A673 (cell line): Measurements from ENCODE around the gene MCF2L2. TPM values are rescaled to one million over a fixed set of nuclear protein-coding genes. Genes with fewer than 3 reads are reported as not detected.

ENCODE experiments used
- BruUV-seq: library from RNA; stranded (reverse); fragments of 400-500 nt; replicated peaks from 2 replicates; lab custom pipeline; 2021; lab: Mats Ljungman, UMichigan
- CTCF ChIA-PET: fragments of 300-600 bp; sonication (Branson Sonifier 250); formaldehyde crosslinking; loops from one replicate; lab custom pipeline; 2022; ENCODE audit warnings: antibody characterized with exemption; lab: Charles Lee
- POLR2A ChIA-PET: fragments of 300-600 bp; sonication (Branson Sonifier 250); formaldehyde crosslinking; loops from one replicate; lab custom pipeline; 2022; ENCODE audit warnings: antibody characterized with exemption; ENCODE audit not compliant: low non-redundant PET; lab: Charles Lee
- DNase-seq: peaks from one replicate; pipeline ENCODE4 v3.0.0-alpha.2; 2015; ENCODE audit warnings: low spot score
- H3K27ac ChIP-seq: fragments of 200-600 bp; sonication (generic); 2 replicates; pipeline ENCODE4 v1.5.1; 2016; ENCODE audit warnings: mixed run types, low read depth, mild to moderate bottlenecking, mixed read lengths, antibody characterized with exemption, low read length; ENCODE audit not compliant: poor library complexity, severe bottlenecking
- H3K27me3 ChIP-seq: fragments of 200-600 bp; sonication (generic); replicated peaks from 2 replicates; pipeline ENCODE4 v1.6.1; 2017; ENCODE audit warnings: mixed run types, low read depth, mild to moderate bottlenecking, mixed read lengths, antibody characterized with exemption, low read length; ENCODE audit not compliant: insufficient read depth, poor library complexity
- H3K36me3 ChIP-seq: fragments of 200-600 bp; sonication (generic); 2 replicates; pipeline ENCODE4 v1.6.1; 2016; ENCODE audit warnings: mixed run types, mild to moderate bottlenecking, mixed read lengths, antibody characterized with exemption, low read length; ENCODE audit not compliant: insufficient read depth, poor library complexity, severe bottlenecking
- H3K4me1 ChIP-seq: fragments of 200-600 bp; sonication (generic); 2 replicates; pipeline ENCODE4 v1.6.1; 2017; ENCODE audit warnings: mixed run types, mild to moderate bottlenecking, mixed read lengths, antibody characterized with exemption, low read length; ENCODE audit not compliant: insufficient read depth, poor library complexity, severe bottlenecking
- H3K4me3 ChIP-seq: fragments of 200-600 bp; sonication (generic); 2 replicates; pipeline ENCODE4 v1.5.1; 2016; ENCODE audit warnings: low read depth, mixed run types, mild to moderate bottlenecking, mixed read lengths, low read length; ENCODE audit not compliant: poor library complexity, severe bottlenecking
- H3K9me3 ChIP-seq: fragments of 200-600 bp; sonication (generic); 2 replicates; pipeline ENCODE4 v1.6.1; 2016; ENCODE audit warnings: mixed run types, low read depth, mild to moderate bottlenecking, mixed read lengths, antibody characterized with exemption, low read length; ENCODE audit not compliant: poor library complexity, severe bottlenecking
- CTCF ChIP-seq: fragments of 300-800, 200-600 bp; sonication (generic); conservative IDR thresholded peaks from 2 replicates; pipeline ENCODE4 v1.5.1; 2017; ENCODE audit warnings: low read depth, mild to moderate bottlenecking, antibody characterized with exemption, low read length, moderate library complexity, mixed read lengths
- EZH2 ChIP-seq: fragments of 200-600 bp; sonication (generic); IDR thresholded peaks from 2 replicates; pipeline ENCODE4 v1.6.1; 2017; ENCODE audit warnings: borderline replicate concordance, low read depth, mild to moderate bottlenecking, mixed read lengths, antibody characterized with exemption, low read length; ENCODE audit not compliant: poor library complexity, severe bottlenecking
- intact Hi-C: fragments of 100-400 bp; cut with micrococcal nuclease; formaldehyde crosslinking; loops from one replicate; pipeline ENCODE4 v1.10.0; 2022; ENCODE audit not compliant: unreplicated experiment
- total RNA-seq: library from RNA; stranded (reverse); gene quantifications from 2 replicates; pipeline ENCODE4 v1.2.3, GENCODE V29; 2021

Gene MCF2L2
- total RNA-seq, 1 experiment from 2014 or later, result not detected

- Histone ChIP-seq H3K27me3 (no peaks in the 10 kb centered on the region), H3K27ac (no peak overlapping the region), H3K4me3 (no peak overlapping the region), H3K4me1 (peaks cover 12% of the 10 kb centered on the region), H3K36me3 (no peaks in the 10 kb centered on the region), H3K9me3 (no peaks in the 10 kb centered on the region)
- POLR2A ChIA-PET, result no interaction called here
- TF ChIP-seq CTCF, result no peak
- no peak for TF ChIP-seq EZH2
- no TSS peak for BruUV-seq
- intact Hi-C loops, result no loop called here
- CTCF ChIA-PET, result no interaction called here
- DNase-seq, result no peak
Measured at GRCh38 chr3:183277260-183277659, 151.2 kb downstream of the MCF2L2 start.

- intact Hi-C loops, result no loop called here
- CTCF ChIA-PET, result no interaction called here
Measured at GRCh38 chr3:183275937-183276336, 152.5 kb downstream of the MCF2L2 start.

GRCh38 chr3:183275418-183275817 lies 153.0 kb downstream of the MCF2L2 start:
- CTCF ChIA-PET, result no interaction called here
- H3K9me3 ChIP-seq, result no peaks in the 10 kb centered on the region
- POLR2A ChIA-PET, result no interaction called here
- no peaks in the 10 kb centered on the region for H3K27me3 ChIP-seq
- TF ChIP-seq EZH2 (no peak), CTCF (no peak)
- BruUV-seq, result no TSS peak
- H3K4me1 ChIP-seq, result peaks cover 12% of the 10 kb centered on the region
- DNase-seq, result peak; percentile 48
- intact Hi-C loops, result no loop called here
- H3K36me3 ChIP-seq, result no peaks in the 10 kb centered on the region
- no peak overlapping the region for H3K4me3 ChIP-seq
- no peak overlapping the region for H3K27ac ChIP-seq

More at GRCh38 chr3:183275937-183276336, 152.5 kb downstream of the MCF2L2 start:
- DNase-seq, result no peak
- H3K27me3 ChIP-seq, result no peaks in the 10 kb centered on the region
- H3K4me3 ChIP-seq, result no peak overlapping the region
- H3K36me3 ChIP-seq, result no peaks in the 10 kb centered on the region
- POLR2A ChIA-PET, result no interaction called here
- no TSS peak for BruUV-seq
- no peak overlapping the region for H3K27ac ChIP-seq
- H3K4me1 ChIP-seq, result peaks cover 12% of the 10 kb centered on the region
- TF ChIP-seq EZH2 (no peak), CTCF (no peak)
- H3K9me3 ChIP-seq, result no peaks in the 10 kb centered on the region
